ENCODE measurements around the gene MYBPC3. TPM values are rescaled to one million over a fixed set of nuclear protein-coding genes. Genes with fewer than 3 reads are reported as not detected.

Gene MYBPC3
- total and polyA plus RNA-seq, 11 donors = 425 to 3,074 (median 1,842) TPM

GRCh38 chr11:47285969-47286770 is 66.3 kb downstream of the MYBPC3 start:
- H3K27me3 ChIP-seq = no peaks in the 10 kb centered on the region
- peaks cover 4 to 100% (median 99%) of the 10 kb centered on the region in 9 donors for H3K36me3 ChIP-seq
- peak; percentile 18 to 70 (median 36) for ATAC-seq
- H3K4me1 ChIP-seq = peaks cover 0 to 39% (median 6%) of the 10 kb centered on the region in 12 donors
- 77 to 87% (median 84%) methylated on average over 13 of the region's 13 CpGs for WGBS, 4 donors
- no peak overlapping the region for H3K4me3 ChIP-seq
- no peaks in the 10 kb centered on the region for H3K9me3 ChIP-seq
- H3K27ac ChIP-seq = peak overlapping the region in 9 of 12 donors; percentile 26 to 85 (median 54)
- TF ChIP-seq CTCF (IDR thresholded peaks at IDR 0.05) = no peak
- no peak for TF ChIP-seq POLR2A (IDR thresholded peaks at IDR 0.05)
- intact Hi-C loops (cut with DNase I) = loop anchor here in 3 of 10 donors (5.0 kb wide), 3 partner anchors 36 to 71 kb away; partner anchors contain the start of gene MYBPC3 (in 1 of the 3)
- no peak for DNase-seq

- DNase-seq = no peak
- Histone ChIP-seq H3K36me3 (peaks cover 4 to 100% (median 99%) of the 10 kb centered on the region in 9 donors), H3K27ac (no peak overlapping the region), H3K27me3 (no peaks in the 10 kb centered on the region), H3K4me1 (peaks cover 0 to 50% (median 11%) of the 10 kb centered on the region in 12 donors), H3K9me3 (no peaks in the 10 kb centered on the region), H3K4me3 (no peak overlapping the region)
- no peak for ATAC-seq
- WGBS, 4 donors = 86 to 95% (median 92%) methylated on average over 4 of the region's 4 CpGs
- intact Hi-C loops (cut with DNase I) = no loop called here
- TF ChIP-seq CTCF (IDR thresholded peaks at IDR 0.05) = no peak
- TF ChIP-seq POLR2A (IDR thresholded peaks at IDR 0.05) = no peak
Observed at GRCh38 chr11:47284151-47284550, 68.4 kb downstream of the MYBPC3 start.

GRCh38 chr11:47282462-47282861 is 70.0 kb downstream of the MYBPC3 start:
- peaks cover 0 to 38% (median 12%) of the 10 kb centered on the region in 12 donors for H3K4me1 ChIP-seq
- no peak overlapping the region for H3K4me3 ChIP-seq
- H3K27ac ChIP-seq = no peak overlapping the region
- TF ChIP-seq CTCF (IDR thresholded peaks at IDR 0.05) (no peak), POLR2A (IDR thresholded peaks at IDR 0.05) (no peak)
- peaks cover 4 to 100% (median 99%) of the 10 kb centered on the region in 9 donors for H3K36me3 ChIP-seq
- ATAC-seq (no peak), DNase-seq (no peak)
- H3K9me3 ChIP-seq = no peaks in the 10 kb centered on the region
- intact Hi-C loops (cut with DNase I) = no loop called here
- no peaks in the 10 kb centered on the region for H3K27me3 ChIP-seq
- 92 to 96% (median 95%) methylated on average over 7 of the region's 7 CpGs for WGBS, 4 donors

Small RNAs within 50 kb of the gene (microRNA-seq; reads per million reads assigned to microRNA genes)
- gene MIR4487 = 0 reads per million in 4 donors

Other genes starting within 250 kb of the MYBPC3 start
- gene ARFGAP2, start 175.8 kb downstream of the MYBPC3 start, total RNA-seq = 10 to 100 TPM; 47.5 to 96.1 (median 61.3) TPM
- gene ARFGAP2, start 175.8 kb downstream of the MYBPC3 start, polyA plus RNA-seq = 10 to 100 TPM; 49.7 to 79.1 TPM
- gene PACSIN3, start 166.3 kb downstream of the MYBPC3 start, total RNA-seq = 100 to 1,000 TPM; 127 to 330 (median 211) TPM
- 100 to 1,000 TPM; 123 to 282 TPM for gene PACSIN3, start 166.3 kb downstream of the MYBPC3 start, polyA plus RNA-seq
- gene DDB2, start 137.7 kb downstream of the MYBPC3 start, total RNA-seq = 10 to 100 TPM in 4 of 9 donors, 1 to 10 TPM in 5; 8.0 to 28.5 (median 9.7) TPM
- gene DDB2, start 137.7 kb downstream of the MYBPC3 start, polyA plus RNA-seq = 10 to 100 TPM in 1 of 2 donors, 1 to 10 TPM in 1; 8.1 to 11.7 TPM
- 10 to 100 TPM; 18.0 to 60.4 (median 26.6) TPM for gene ACP2, start 103.9 kb downstream of the MYBPC3 start, total RNA-seq
- gene ACP2, start 103.9 kb downstream of the MYBPC3 start, polyA plus RNA-seq = 10 to 100 TPM; 25.3 to 44.7 TPM
- 10 to 100 TPM in 5 of 9 donors, 1 to 10 TPM in 4; 3.9 to 38.5 (median 11.9) TPM for gene NR1H3, start 94.7 kb downstream of the MYBPC3 start, total RNA-seq
- 10 to 100 TPM; 11.4 to 17.5 TPM for gene NR1H3, start 94.7 kb downstream of the MYBPC3 start, polyA plus RNA-seq
- 10 to 100 TPM; 30.1 to 60.6 (median 42.0) TPM for gene MADD, start 82.6 kb downstream of the MYBPC3 start, total RNA-seq
- 10 to 100 TPM; 22.6 to 37.5 TPM for gene MADD, start 82.6 kb downstream of the MYBPC3 start, polyA plus RNA-seq
- gene SPI1, start 25.8 kb upstream of the MYBPC3 start, total RNA-seq = 10 to 100 TPM in 4 of 9 donors, 1 to 10 TPM in 5; 2.8 to 78.9 (median 8.5) TPM
- gene SPI1, start 25.8 kb upstream of the MYBPC3 start, polyA plus RNA-seq = 1 to 10 TPM; 4.3 to 7.7 TPM
- gene SLC39A13, start 55.9 kb upstream of the MYBPC3 start, total RNA-seq = 10 to 100 TPM; 33.5 to 82.8 (median 45.3) TPM
- 10 to 100 TPM; 56.5 to 97.3 TPM for gene SLC39A13, start 55.9 kb upstream of the MYBPC3 start, polyA plus RNA-seq
- gene PSMC3, start 73.7 kb upstream of the MYBPC3 start, total RNA-seq = 100 to 1,000 TPM; 121 to 215 (median 151) TPM
- 100 to 1,000 TPM; 195 to 258 TPM for gene PSMC3, start 73.7 kb upstream of the MYBPC3 start, polyA plus RNA-seq
- gene RAPSN, start 96.4 kb upstream of the MYBPC3 start, total RNA-seq = 1 to 10 TPM; 1.4 to 6.5 (median 3.6) TPM
- gene RAPSN, start 96.4 kb upstream of the MYBPC3 start, polyA plus RNA-seq = 1 to 10 TPM in 1 of 2 donors, under 1 TPM in 1; 0.43 to 2.2 TPM
- gene CELF1, start 200.4 kb upstream of the MYBPC3 start, total RNA-seq = 100 to 1,000 TPM in 2 of 9 donors, 10 to 100 TPM in 7; 63.3 to 111 (median 88.6) TPM
- 10 to 100 TPM; 27.3 to 65.2 TPM for gene CELF1, start 200.4 kb upstream of the MYBPC3 start, polyA plus RNA-seq
- 10 to 100 TPM; 17.4 to 77.4 (median 22.7) TPM for gene PTPMT1, start 212.9 kb upstream of the MYBPC3 start, total RNA-seq
- gene PTPMT1, start 212.9 kb upstream of the MYBPC3 start, polyA plus RNA-seq = 10 to 100 TPM; 37.2 to 50.8 TPM
- 10 to 100 TPM; 10.7 to 23.7 (median 15.7) TPM for gene KBTBD4, start 226.3 kb upstream of the MYBPC3 start, total RNA-seq
- gene KBTBD4, start 226.3 kb upstream of the MYBPC3 start, polyA plus RNA-seq = 10 to 100 TPM in 1 of 2 donors, 1 to 10 TPM in 1; 5.0 to 12.8 TPM
- gene NDUFS3, start 226.4 kb upstream of the MYBPC3 start, total RNA-seq = 100 to 1,000 TPM; 134 to 310 (median 236) TPM
- gene NDUFS3, start 226.4 kb upstream of the MYBPC3 start, polyA plus RNA-seq = 100 to 1,000 TPM; 222 to 478 TPM
- gene FAM180B, start 234.0 kb upstream of the MYBPC3 start, total RNA-seq = 1 to 10 TPM in 1 of 9 donors, under 1 TPM in 5, not detected in 3; 0.21 to 1.3 (median 0.39) TPM
- gene FAM180B, start 234.0 kb upstream of the MYBPC3 start, polyA plus RNA-seq = under 1 TPM in 1 of 2 donors, not detected in 1; 0.15 TPM
- 1 to 10 TPM in 2 of 9 donors, under 1 TPM in 6, not detected in 1; 0.23 to 1.5 (median 0.67) TPM for gene C1QTNF4, start 241.7 kb upstream of the MYBPC3 start, total RNA-seq
- under 1 TPM; 0.64 to 0.91 TPM for gene C1QTNF4, start 241.7 kb upstream of the MYBPC3 start, polyA plus RNA-seq